Measurements from ENCODE around the gene SPDEF.

The SPDEF gene

DNA sequence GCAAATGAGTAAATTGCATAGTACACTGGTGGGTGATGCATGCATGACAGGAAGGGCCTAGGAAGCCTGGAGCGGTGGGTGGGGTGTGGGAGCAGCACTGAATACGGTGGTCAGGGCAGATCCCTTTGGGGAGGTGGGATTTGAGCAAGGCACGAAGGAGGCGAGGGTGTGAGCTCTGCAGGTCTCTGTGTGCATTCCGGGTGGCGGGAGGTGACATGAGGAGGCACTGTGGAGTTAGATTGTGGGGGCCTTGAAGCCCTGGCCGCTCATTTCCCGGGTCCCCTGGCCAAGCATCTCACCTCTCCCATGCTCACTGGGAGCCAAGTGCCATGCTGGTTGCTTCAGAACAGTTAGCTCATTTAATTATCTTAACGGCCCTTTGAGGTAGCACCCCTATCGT is 6.2 kb upstream of the SPDEF start:
- DNase-seq: no peak

GRCh38 chr6:34561227-34561530 is 5.0 kb upstream of the SPDEF start:
- no peak for DNase-seq

DNA sequence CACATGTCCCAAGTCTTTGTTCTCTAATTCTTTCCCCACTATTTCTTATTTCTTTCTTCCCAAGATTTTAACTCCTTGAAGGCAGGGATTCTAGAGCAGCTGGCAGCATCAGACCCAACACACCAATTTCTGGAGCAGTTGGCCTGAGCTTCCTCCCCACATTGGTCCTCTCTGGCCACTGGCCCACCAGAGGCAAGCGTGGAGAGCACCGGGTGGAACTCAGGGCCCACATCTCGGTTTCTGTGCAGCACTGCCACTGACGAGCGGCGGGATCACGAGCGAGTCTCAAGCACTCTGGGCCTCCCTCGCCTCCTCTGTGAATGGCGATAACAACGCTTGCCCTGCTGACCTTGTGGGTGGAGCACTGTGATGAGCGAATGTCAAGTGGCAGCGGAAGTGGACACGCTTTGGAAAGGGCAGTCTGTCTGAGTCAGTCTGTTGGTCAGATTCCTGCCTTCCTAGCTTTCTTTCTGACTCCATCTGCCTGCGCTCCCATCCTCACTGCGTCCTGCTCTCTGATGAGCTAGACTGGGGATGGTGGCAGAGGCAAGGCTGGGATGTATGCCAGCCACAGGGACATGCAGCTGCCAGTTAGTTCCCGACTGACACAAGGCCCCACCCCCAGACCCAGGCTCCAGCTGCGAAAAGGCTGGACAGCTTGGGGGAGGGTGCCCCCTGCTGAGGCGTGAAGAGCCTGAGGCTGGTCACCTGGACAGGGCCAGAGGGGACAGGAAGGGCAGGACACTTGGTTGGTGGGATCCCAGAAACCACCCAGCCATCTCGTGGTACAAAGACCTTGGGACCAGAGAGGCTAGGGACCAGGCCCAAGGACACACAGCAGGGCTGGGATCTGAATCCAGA is 4.5 kb upstream of the SPDEF start:
- DNase-seq: no peak

- no peak for DNase-seq
Observed at GRCh38 chr6:34559651-34560365, 3.7 kb upstream of the SPDEF start.

GRCh38 chr6:34558172-34558714 is 2.1 kb upstream of the SPDEF start:
- no peak for DNase-seq

DNA sequence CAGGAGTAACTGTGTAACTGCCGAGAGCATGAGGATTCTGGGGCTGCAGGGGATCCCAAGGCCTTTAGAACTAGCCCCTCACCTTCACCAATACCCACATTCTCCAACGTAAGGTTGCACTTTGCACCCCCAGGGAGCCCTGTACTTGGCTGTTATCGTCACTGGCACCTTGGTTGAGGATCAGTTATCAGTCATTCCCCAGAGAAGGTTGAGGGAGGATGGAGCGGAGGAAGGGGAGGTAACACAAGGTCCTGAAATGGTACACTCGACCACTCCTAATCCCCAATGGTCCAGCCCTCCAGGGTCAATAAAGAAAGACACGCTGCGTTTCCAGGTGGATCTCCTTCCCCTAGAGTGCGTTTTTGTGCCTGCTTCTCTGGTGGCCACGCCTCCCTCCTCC is 1.1 kb upstream of the SPDEF start:
- DNase-seq: no peak

- DNase-seq: no peak
Observed at GRCh38 chr6:34556493-34556892, 364 bp upstream of the SPDEF start.

DNA sequence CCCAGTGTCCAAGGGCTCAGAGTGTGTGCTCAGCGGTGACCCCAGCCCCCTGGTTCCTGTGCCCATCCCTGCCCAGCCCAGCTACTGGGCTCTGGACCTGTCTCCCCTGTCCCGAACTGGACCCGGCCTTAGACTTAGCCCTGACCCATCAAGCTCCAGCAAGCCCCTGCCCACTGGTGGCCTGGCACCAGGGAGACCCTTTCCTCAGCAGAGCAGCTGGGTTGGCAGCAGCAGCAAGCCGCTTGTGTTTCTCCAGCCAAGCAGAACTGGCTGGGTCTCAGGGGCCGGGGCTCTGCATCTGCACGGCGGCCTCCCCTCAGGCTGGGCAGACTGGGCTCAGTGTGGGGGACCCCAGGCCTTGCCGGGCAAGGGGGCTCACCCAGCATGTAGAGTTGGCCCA is 801 bp downstream of the SPDEF start:
- DNase-seq: no peak

DNA sequence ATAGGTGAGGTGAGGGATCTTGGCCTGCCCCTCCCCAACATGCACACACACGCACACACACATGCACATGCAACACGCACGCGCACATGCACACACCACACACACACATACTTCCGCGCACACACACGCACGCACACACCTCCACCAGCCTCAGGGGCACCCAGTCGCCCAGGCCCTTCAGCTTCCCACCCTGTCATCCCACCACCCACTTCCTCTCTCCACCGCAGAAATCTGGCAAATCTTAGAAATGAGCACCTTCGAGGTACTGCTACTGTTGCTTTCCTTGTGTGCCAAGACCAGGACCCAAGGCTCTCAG is 1.2 kb downstream of the SPDEF start:
- no peak for DNase-seq

DNA sequence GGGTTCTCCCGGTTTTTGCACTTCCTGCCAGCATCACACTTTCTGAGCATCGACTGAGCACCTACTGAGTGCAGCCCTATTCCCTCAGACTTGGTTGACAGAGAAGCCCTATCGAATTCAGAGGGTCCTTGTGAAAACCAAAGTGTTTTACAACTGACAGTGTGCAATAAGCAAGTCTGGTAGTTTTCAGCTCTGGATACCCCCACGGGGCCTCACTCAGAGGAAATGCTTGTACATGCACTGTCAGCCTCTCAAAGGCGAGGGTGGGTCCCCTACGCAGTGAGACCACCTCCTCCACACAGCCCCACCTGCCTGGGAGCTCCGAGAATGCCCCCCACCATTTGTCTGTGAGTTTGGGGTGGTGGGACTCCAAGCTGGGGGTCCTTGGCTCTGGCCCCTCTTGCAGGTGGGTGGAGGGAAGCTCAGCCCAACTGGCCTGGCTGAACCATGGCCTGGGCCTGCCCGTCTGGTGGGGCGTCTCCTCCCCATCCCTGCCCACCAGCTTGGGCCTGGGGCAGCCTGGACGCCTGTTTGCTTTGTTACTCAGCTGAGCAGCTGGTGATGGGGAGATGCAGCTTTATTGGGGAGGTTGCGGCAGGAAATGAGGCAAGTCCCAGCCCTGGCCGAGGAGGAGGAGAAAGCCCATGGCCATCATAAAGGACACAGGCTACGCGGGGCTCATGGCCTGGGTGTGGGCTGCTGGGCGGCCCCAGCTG is 1.7 kb downstream of the SPDEF start:
- no peak for DNase-seq

GRCh38 chr6:34553750-34554149 is 2.4 kb downstream of the SPDEF start:
- no peak for DNase-seq

DNA sequence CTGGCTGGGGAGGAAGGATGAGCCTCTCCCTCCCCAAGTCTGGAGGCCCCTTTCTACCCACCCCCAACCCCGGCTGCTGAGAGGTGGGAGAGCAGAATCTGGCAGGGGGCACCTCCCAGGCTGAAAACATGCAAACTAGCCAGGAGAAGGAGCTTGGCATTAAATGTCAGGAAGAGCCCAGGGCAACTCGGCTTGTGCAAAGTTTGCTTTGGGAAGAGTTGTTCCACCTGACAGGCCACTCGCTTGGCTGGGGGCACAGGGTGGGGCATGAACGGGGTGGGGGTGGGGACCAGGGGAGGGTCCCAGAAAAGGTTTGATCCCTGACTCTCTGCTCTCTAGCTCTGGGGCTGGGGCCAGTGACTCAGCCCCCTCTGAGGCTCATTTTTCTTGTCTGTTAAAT is 3.0 kb downstream of the SPDEF start:
- DNase-seq: no peak

DNA sequence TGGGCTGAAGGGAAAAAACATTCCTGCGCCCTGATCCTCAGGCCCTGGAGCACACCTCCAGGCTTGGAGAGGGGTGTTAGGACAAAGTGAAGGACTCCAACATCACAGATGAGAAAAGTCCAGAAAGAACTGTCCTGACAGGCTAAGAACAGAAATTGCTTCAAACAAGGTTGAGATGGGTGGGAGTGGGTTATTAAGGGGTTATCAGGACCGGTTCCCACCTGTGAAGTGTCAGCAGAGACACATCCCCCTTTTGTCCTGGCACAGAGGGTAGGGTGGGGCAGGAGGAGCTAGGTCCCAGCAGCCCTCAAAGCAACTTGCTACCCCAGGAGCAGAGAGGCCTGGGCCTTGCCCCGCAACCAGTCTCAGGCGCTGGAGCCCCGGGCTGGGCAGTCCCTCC is 3.5 kb downstream of the SPDEF start:
- no peak for DNase-seq

- no peak for DNase-seq
Observed at GRCh38 chr6:34551720-34552119, 4.4 kb downstream of the SPDEF start.

GRCh38 chr6:34549804-34550202 is 6.3 kb downstream of the SPDEF start:
- DNase-seq: no peak

DNA sequence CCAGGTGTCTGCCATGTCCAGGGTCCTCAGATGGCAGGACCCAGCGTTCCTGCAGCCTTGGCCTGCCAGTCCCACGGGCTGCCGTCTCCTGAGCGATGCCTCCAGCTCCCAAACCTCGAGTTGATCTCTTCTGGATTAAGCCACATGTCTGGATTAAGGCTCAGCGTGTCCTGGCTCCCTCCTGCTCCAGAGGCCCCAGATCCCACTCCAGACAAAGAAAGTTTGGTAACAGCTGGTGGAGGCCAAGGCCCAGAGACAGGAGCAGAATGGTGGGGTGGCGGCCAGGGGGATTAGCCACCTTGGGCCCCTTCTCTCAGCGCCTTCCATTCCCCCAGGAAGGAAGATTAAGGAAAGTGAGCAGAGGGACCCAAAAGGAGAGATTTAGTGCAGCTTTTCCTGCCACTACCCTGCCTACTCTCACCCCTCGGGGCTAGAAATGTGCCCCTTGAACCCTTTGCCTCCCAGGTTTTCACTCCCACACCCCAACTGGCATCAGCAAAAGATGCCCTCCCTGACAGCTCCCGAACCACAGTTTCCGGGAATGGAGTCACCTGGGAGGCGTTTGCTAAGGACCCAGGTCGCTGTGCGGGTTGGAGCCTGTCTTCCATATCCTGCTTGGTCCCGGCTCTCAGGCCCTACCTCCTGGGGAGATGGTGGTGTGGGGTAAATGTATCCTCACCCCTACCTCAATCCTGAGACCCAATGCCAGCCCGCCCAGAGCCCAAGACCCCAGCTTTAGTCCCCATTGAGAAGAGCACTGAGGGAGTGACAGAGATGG is 6.9 kb downstream of the SPDEF start:
- no peak for DNase-seq

- no peak for DNase-seq
Observed at GRCh38 chr6:34547701-34548644, 8.2 kb downstream of the SPDEF start.

GRCh38 chr6:34546551-34547321 is 9.4 kb downstream of the SPDEF start:
- DNase-seq: no peak

GRCh38 chr6:34544776-34545471 is 11.2 kb downstream of the SPDEF start:
- no peak for DNase-seq

GRCh38 chr6:34544052-34544604 is 12.0 kb downstream of the SPDEF start:
- no peak for DNase-seq
